ENCODE results near the gene ITGB7. TPM values are rescaled to one million over a fixed set of nuclear protein-coding genes. Genes with fewer than 3 reads are reported as not detected.

The ITGB7 gene
- total RNA-seq, 1 experiment from 2014 or later, result 0.90 TPM

DNA sequence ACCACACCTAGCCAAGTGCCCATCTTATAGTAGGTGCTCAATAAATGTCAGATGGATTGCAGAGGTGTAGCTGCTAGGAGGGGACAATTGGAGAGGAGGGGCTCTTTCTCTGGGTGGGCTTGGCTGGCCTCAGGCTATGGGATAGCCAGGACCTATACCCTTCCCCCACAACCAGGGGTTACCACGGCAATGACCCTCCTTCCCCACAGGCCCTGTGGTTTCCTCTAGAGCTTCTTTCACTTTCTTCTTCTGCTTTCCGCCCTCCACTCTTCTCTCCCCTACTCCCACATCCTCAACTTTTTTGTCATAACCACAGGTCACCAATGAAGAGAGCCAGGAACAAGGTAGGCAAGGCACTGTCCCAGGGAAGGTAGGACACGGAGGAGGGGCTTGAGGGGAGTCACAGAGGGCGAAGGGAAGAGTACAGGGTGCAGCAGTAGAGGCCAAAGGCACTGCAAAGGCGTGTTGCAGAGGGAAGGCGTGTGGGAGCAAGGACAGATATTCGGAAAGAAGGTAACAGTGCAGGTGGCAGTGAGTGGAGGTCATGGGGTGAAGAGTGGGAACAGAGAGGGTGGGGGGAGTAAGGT, 1.9 kb upstream of the ITGB7 start:
- TF ChIP-seq SMAD4 (CRISPR knock-in tag; IDR thresholded peaks at IDR 0.05) (no peak), SMAD3 (CRISPR knock-in tag; IDR thresholded peaks at IDR 0.05; ENCODE audit: borderline replicate concordance) (no peak), ATF1 (CRISPR knock-in tag; IDR thresholded peaks at IDR 0.05) (no peak)
- TF ChIP-seq, protein P1, sequence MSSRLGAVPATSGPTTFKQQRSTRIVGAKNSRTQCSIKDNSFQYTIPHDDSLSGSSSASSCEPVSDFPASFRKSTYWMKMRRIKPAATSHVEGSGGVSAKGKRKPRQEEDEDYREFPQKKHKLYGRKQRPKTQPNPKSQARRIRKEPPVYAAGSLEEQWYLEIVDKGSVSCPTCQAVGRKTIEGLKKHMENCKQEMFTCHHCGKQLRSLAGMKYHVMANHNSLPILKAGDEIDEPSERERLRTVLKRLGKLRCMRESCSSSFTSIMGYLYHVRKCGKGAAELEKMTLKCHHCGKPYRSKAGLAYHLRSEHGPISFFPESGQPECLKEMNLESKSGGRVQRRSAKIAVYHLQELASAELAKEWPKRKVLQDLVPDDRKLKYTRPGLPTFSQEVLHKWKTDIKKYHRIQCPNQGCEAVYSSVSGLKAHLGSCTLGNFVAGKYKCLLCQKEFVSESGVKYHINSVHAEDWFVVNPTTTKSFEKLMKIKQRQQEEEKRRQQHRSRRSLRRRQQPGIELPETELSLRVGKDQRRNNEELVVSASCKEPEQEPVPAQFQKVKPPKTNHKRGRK (CRISPR knock-in tag; IDR thresholded peaks at IDR 0.05; ENCODE audit: borderline replicate concordance), result no peak
- no peak for DNase-seq (ENCODE audit: low spot score)
- no peak overlapping the region for H3K4me3 Mint-ChIP-seq
- peaks cover 19% of the 10 kb centered on the region; the same call in 1 of the 2 replicates for H3K27me3 Mint-ChIP-seq (ENCODE audit: low read depth)
- no peaks in the 10 kb centered on the region for H3K9me3 Mint-ChIP-seq
- H3K36me3 Mint-ChIP-seq, result peaks cover 22% of the 10 kb centered on the region
- ATAC-seq, result no peak
- H3K4me1 Mint-ChIP-seq, result peaks cover 21% of the 10 kb centered on the region
- CTCF ChIA-PET, result interaction anchor here (0.8 to 12.2 kb wide), 8 partner anchors 11 to 143 kb away, joined by 3 to 333 read pairs (median 4); partner anchors contain the start of gene ESPL1
- H3K27ac Mint-ChIP-seq, result no peak overlapping the region
- POLR2A ChIA-PET, result no interaction called here

DNA sequence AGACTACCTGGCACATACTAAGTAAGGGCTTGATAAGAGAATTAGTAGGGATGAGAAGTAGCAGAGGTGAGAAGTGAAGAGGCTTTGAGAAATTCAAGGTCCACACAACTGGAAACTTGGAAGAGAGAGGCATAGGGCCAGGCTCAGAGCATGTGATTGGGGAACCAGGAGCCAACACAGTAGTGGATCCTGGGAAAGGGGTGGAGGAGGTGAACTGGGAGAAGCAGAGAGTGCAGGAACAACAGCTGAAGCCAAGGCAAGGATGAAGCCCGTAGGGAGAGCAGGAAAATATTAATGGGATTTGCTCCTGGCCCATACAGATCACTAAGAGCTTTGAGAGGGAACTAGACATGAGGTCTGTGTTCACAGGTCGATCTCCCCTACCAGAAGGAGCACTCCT, 1.4 kb upstream of the ITGB7 start:
- ChIA-PET POLR2A (no interaction called here), CTCF (interaction anchor here (0.6 to 12.2 kb wide), 8 partner anchors 11 to 143 kb away, joined by 3 to 333 read pairs (median 4); partner anchors contain the start of gene ESPL1)
- TF ChIP-seq, protein P2, sequence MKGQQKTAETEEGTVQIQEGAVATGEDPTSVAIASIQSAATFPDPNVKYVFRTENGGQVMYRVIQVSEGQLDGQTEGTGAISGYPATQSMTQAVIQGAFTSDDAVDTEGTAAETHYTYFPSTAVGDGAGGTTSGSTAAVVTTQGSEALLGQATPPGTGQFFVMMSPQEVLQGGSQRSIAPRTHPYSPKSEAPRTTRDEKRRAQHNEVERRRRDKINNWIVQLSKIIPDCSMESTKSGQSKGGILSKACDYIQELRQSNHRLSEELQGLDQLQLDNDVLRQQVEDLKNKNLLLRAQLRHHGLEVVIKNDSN (CRISPR knock-in tag; IDR thresholded peaks at IDR 0.05), result no peak
- no peak for TF ChIP-seq GABPB1 (CRISPR knock-in tag; IDR thresholded peaks at IDR 0.05)
- TF ChIP-seq GTF2I (CRISPR knock-in tag; conservative IDR thresholded peaks at IDR 0.05), result no peak
- no peak for TF ChIP-seq FOXJ3 (CRISPR knock-in tag; IDR thresholded peaks at IDR 0.05; ENCODE audit: borderline replicate concordance)
- TF ChIP-seq TEAD1 (CRISPR knock-in tag; IDR thresholded peaks at IDR 0.05), result no peak
- no peak for TF ChIP-seq CREM (CRISPR knock-in tag; IDR thresholded peaks at IDR 0.05)
- TF ChIP-seq MXD4 (CRISPR knock-in tag; IDR thresholded peaks at IDR 0.05; ENCODE audit: borderline replicate concordance), result no peak
- TF ChIP-seq, protein P3, sequence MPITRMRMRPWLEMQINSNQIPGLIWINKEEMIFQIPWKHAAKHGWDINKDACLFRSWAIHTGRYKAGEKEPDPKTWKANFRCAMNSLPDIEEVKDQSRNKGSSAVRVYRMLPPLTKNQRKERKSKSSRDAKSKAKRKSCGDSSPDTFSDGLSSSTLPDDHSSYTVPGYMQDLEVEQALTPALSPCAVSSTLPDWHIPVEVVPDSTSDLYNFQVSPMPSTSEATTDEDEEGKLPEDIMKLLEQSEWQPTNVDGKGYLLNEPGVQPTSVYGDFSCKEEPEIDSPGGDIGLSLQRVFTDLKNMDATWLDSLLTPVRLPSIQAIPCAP (CRISPR knock-in tag; IDR thresholded peaks at IDR 0.05), result no peak
- no peak for TF ChIP-seq SMAD3 (CRISPR knock-in tag; IDR thresholded peaks at IDR 0.05; ENCODE audit: borderline replicate concordance)
- TF ChIP-seq ZNF263 (CRISPR knock-in tag; IDR thresholded peaks at IDR 0.05; ENCODE audit: low read depth), result no peak
- TF ChIP-seq ESRRA (CRISPR knock-in tag; IDR thresholded peaks at IDR 0.05; ENCODE audit: borderline replicate concordance), result no peak
- TF ChIP-seq, protein P4, sequence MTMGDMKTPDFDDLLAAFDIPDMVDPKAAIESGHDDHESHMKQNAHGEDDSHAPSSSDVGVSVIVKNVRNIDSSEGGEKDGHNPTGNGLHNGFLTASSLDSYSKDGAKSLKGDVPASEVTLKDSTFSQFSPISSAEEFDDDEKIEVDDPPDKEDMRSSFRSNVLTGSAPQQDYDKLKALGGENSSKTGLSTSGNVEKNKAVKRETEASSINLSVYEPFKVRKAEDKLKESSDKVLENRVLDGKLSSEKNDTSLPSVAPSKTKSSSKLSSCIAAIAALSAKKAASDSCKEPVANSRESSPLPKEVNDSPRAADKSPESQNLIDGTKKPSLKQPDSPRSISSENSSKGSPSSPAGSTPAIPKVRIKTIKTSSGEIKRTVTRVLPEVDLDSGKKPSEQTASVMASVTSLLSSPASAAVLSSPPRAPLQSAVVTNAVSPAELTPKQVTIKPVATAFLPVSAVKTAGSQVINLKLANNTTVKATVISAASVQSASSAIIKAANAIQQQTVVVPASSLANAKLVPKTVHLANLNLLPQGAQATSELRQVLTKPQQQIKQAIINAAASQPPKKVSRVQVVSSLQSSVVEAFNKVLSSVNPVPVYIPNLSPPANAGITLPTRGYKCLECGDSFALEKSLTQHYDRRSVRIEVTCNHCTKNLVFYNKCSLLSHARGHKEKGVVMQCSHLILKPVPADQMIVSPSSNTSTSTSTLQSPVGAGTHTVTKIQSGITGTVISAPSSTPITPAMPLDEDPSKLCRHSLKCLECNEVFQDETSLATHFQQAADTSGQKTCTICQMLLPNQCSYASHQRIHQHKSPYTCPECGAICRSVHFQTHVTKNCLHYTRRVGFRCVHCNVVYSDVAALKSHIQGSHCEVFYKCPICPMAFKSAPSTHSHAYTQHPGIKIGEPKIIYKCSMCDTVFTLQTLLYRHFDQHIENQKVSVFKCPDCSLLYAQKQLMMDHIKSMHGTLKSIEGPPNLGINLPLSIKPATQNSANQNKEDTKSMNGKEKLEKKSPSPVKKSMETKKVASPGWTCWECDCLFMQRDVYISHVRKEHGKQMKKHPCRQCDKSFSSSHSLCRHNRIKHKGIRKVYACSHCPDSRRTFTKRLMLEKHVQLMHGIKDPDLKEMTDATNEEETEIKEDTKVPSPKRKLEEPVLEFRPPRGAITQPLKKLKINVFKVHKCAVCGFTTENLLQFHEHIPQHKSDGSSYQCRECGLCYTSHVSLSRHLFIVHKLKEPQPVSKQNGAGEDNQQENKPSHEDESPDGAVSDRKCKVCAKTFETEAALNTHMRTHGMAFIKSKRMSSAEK (CRISPR knock-in tag; IDR thresholded peaks at IDR 0.05; ENCODE audit: borderline replicate concordance), result no peak
- TF ChIP-seq, protein P1 (CRISPR knock-in tag; IDR thresholded peaks at IDR 0.05; ENCODE audit: borderline replicate concordance), result no peak
- TF ChIP-seq FOXK1 (CRISPR knock-in tag; IDR thresholded peaks at IDR 0.05), result no peak
- no peak overlapping the region for H3K4me3 Mint-ChIP-seq
- H3K27ac Mint-ChIP-seq, result no peak overlapping the region
- H3K4me1 Mint-ChIP-seq, result peaks cover 15% of the 10 kb centered on the region
- no peak for ATAC-seq
- no peaks in the 10 kb centered on the region for H3K9me3 Mint-ChIP-seq
- peaks cover 19% of the 10 kb centered on the region for H3K36me3 Mint-ChIP-seq
- H3K27me3 Mint-ChIP-seq (ENCODE audit: low read depth), result peaks cover 19% of the 10 kb centered on the region; the same call in 1 of the 2 replicates
- no peak for DNase-seq (ENCODE audit: low spot score)

Data from WTC11 (cell line).